ENCODE results near the gene AMIGO2. TPM values are rescaled to one million over a fixed set of nuclear protein-coding genes. Genes with fewer than 3 reads are reported as not detected.

The AMIGO2 gene
- total RNA-seq, 1 experiment from 2014 or later = 8.6 TPM

DNA sequence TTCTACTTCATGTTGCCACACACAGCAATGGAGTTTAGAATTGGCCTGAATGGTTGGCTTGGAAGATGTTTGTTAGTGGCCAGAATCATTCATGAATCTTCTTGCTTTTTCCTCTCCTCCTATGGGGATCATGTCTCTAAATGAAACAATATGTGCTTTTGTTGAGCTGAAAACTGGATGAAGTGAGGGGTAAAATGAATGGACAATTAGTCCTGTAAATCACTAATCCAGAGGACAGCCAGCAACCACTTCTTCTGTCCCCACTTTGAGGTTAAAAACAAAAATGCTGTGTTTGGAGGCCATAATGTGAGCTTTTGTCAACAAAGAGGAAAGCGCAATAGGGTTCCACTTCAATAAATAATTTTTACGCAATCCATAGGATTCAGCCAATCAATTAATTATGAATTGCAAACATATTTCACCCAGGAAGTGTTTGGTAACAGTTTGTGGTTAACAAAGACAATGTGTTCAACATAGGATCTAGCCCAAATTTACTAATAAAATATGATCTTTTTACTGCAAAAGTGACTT lies 30.3 kb upstream of the AMIGO2 start:
- Histone ChIP-seq H3K23me2 (ENCODE audit: insufficient read length, low read depth, low read length, poor library complexity, severe bottlenecking) (no peaks in the 10 kb centered on the region), H3K4me1 (ENCODE audit: insufficient read depth, low read length) (no peaks in the 10 kb centered on the region), H2BK5ac (ENCODE audit: insufficient read length, low read length) (no peak overlapping the region), H4K20me1 (ENCODE audit: control insufficient read depth, insufficient read depth, insufficient read length) (no peaks in the 10 kb centered on the region), H4K8ac (replicated peaks; ENCODE audit: insufficient read length, low read depth, low read length) (no peak overlapping the region), H2AK5ac (ENCODE audit: insufficient read length, low read length) (no peak overlapping the region), H3K14ac (ENCODE audit: insufficient read depth, low read length) (no peak overlapping the region), H2BK15ac (ENCODE audit: low read depth, low read length) (no peak overlapping the region), H3K27me3 (ENCODE audit: insufficient read depth, low read length) (no peaks in the 10 kb centered on the region), H3K79me2 (ENCODE audit: insufficient read depth, low read length) (no peaks in the 10 kb centered on the region), H2AFZ (ENCODE audit: low read length) (no peak overlapping the region), H3K56ac (ENCODE audit: insufficient read length, low read depth, low read length) (no peak overlapping the region), H3K79me1 (ENCODE audit: insufficient read depth, low read depth, low read length, poor library complexity, severe bottlenecking) (no peaks in the 10 kb centered on the region), H3K18ac (ENCODE audit: insufficient read length, low read depth, low read length) (no peak overlapping the region), H2BK20ac (ENCODE audit: low read depth, low read length, poor library complexity, severe bottlenecking) (no peak overlapping the region), H3K9ac (ENCODE audit: extremely low read depth, insufficient read length, low read length) (no peak overlapping the region), H3K27ac (ENCODE audit: insufficient read length, low read depth, low read length) (no peak overlapping the region), H3K4ac (ENCODE audit: low read depth, low read length) (no peak overlapping the region), H2BK120ac (ENCODE audit: low read depth, low read length, poor library complexity, severe bottlenecking) (no peak overlapping the region), H4K5ac (ENCODE audit: insufficient read length, low read depth, low read length) (no peak overlapping the region), H3K9me3 (ENCODE audit: control insufficient read depth, low read depth, low read length) (no peaks in the 10 kb centered on the region), H3K4me2 (ENCODE audit: insufficient read depth, insufficient read length, low read length) (no peak overlapping the region), H3K23ac (ENCODE audit: insufficient read length, low read depth, low read length) (no peak overlapping the region), H4K91ac (ENCODE audit: insufficient read length, low read depth, low read length) (no peak overlapping the region), H3T11ph (ENCODE audit: low read length) (no peak overlapping the region), H2BK12ac (ENCODE audit: insufficient read length, low read depth, low read length) (no peak overlapping the region)
- no peak for DNase-seq
- TF ChIP-seq CTCF (conservative IDR thresholded peaks at IDR 0.05) = no peak
- Mint-ChIP-seq H3K4me3 (no peak overlapping the region), H3K36me3 (ENCODE audit: insufficient read depth in 1 of 3, low read depth in 3 of 3) (no peaks in the 10 kb centered on the region), H3K9me3 (no peaks in the 10 kb centered on the region), H3K27me3 (ENCODE audit: low read depth) (no peaks in the 10 kb centered on the region), H3K4me1 (peaks cover 0 to 3% of the 10 kb centered on the region in 2 experiments; a peak in 2 of 4 replicates), H3K27ac (no peak overlapping the region)
- no CpG with 5 or more reads among the region's 2 CpGs for WGBS (ENCODE audit: extremely low coverage, insufficient read length, low lambda C conversion rate)
